ENCODE measurements around the gene ITPR1.

The ITPR1 gene

GRCh38 chr3:4880850-4881249, 387.7 kb downstream of the ITPR1 start:
- DNase-seq, result no peak

DNA sequence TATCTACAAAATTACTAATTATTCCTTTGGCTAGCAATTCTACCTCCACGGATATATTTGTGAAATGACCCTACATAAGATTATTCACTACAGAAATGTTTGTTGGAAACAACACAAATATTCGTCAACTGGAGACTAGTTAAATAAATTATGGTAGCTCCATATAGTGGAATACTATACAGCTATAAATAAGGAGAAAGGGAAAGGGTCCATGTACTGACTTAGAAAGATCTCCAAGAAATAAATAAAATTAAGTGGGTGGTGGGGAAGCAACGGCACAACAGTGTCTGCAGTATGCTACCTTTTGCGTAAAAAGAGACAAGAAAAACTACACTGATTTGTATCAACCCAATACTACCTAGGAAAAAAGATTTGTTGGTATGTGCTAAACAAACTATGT, 389.4 kb downstream of the ITPR1 start:
- no peak for DNase-seq

GRCh38 chr3:4883011-4883410, 389.9 kb downstream of the ITPR1 start:
- no peak for DNase-seq

- no peak for DNase-seq
Observed at GRCh38 chr3:4884888-4885287, 391.7 kb downstream of the ITPR1 start.

DNA sequence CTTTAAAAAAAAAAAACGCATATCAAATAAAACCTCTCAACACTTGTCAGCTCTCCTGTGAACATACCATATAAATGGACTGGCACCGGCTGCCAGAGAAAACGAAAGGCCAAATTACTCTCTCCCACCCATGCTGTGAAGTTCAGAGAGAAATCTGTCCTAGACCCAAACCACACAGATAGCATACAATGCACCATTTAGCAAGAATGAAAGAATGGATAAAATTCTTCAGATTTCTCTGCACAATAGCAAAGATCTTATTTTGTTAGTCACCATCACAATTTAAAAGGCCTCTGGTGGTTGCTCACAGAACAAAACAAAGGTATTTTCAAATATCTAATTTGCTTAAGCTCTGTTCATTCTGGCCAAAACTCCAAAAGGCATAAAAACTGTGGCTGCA, 392.2 kb downstream of the ITPR1 start:
- no peak for DNase-seq

DNA sequence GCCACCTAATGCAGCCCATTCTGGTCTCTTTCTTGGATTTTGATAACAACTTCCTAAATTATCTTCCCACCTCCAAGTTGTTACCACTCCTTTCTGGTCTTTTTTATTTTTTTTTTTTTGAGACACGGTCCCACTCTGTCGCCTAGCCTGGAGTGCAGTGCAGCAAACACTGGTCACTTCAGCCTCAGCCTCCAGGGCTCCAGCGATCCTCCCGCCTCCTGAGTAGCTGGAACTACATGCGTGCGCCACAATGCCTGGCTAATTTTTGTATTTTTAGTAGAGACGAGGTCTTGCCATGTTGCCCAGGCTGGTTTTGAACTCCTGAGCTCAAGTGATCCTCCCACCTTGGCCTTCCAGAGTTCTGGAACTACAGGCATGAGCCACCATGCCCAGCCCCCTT, 393.3 kb downstream of the ITPR1 start:
- DNase-seq, result no peak

DNA sequence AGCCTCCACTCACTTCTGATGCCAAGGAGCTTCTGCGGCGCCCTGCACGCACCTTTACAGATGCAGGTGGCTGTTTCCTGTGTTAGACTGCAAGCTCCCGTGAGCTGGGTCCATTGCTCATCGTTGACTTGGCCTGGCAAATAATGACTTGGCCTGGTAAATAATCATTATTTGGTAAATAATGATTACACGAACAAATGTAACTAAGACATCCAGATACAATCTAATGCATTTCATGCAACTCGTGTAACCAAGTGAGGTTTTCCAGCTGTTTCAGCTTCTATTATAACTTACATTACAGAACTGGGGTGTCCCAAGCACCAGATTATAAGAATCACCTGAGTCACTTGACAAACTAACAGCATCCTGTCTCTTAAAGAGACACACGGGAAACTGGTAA, 394.0 kb downstream of the ITPR1 start:
- no peak for DNase-seq

- DNase-seq, result peak; percentile 67
Observed at GRCh38 chr3:4888913-4889846, 396.0 kb downstream of the ITPR1 start.

- DNase-seq, result no peak
Observed at GRCh38 chr3:4889896-4890295, 396.7 kb downstream of the ITPR1 start.

- DNase-seq, result no peak
Observed at GRCh38 chr3:4894891-4895530, 401.9 kb downstream of the ITPR1 start.

GRCh38 chr3:4895838-4896237, 402.7 kb downstream of the ITPR1 start:
- no peak for DNase-seq
